ENCODE measurements around the gene NAP1L4.

The NAP1L4 gene

GRCh38 chr11:2974272-2974671, 17.9 kb downstream of the NAP1L4 start:
- Histone ChIP-seq H3K9ac (ENCODE audit: insufficient read length, low read depth) (no peak overlapping the region), H3K4me3 (ENCODE audit: insufficient read length, low read depth) (no peak overlapping the region), H3K27me3 (ENCODE audit: insufficient read depth, insufficient read length) (no peaks in the 10 kb centered on the region), H3K9me3 (ENCODE audit: insufficient read depth, low read length) (no peaks in the 10 kb centered on the region), H3K4me1 (ENCODE audit: insufficient read depth, insufficient read length) (no peaks in the 10 kb centered on the region), H3K36me3 (ENCODE audit: insufficient read depth, insufficient read length, low read length) (peaks cover 100% of the 10 kb centered on the region)
- no peak for DNase-seq (ENCODE audit: low read depth, low spot score)
- TF ChIP-seq YY1 (IDR thresholded peaks at IDR 0.05; ENCODE audit: insufficient read depth, insufficient read length): no peak
- no peak for TF ChIP-seq ZNF274 (IDR thresholded peaks at IDR 0.05; ENCODE audit: low read depth, low read length)
- TF ChIP-seq SUZ12 (IDR thresholded peaks at IDR 0.05; ENCODE audit: extremely low read depth, insufficient read depth, insufficient read length): no peak

GRCh38 chr11:2968341-2968900, 23.7 kb downstream of the NAP1L4 start:
- peaks cover 97% of the 10 kb centered on the region for H3K36me3 ChIP-seq (ENCODE audit: insufficient read depth, insufficient read length, low read length)
- no peaks in the 10 kb centered on the region for H3K4me1 ChIP-seq (ENCODE audit: insufficient read depth, insufficient read length)
- TF ChIP-seq SUZ12 (IDR thresholded peaks at IDR 0.05; ENCODE audit: extremely low read depth, insufficient read depth, insufficient read length) (no peak), YY1 (IDR thresholded peaks at IDR 0.05; ENCODE audit: insufficient read depth, insufficient read length) (no peak), ZNF274 (IDR thresholded peaks at IDR 0.05; ENCODE audit: low read depth, low read length) (no peak)
- no peak overlapping the region for H3K4me3 ChIP-seq (ENCODE audit: insufficient read length, low read depth)
- H3K27me3 ChIP-seq (ENCODE audit: insufficient read depth, insufficient read length): no peaks in the 10 kb centered on the region
- H3K9me3 ChIP-seq (ENCODE audit: insufficient read depth, low read length): no peaks in the 10 kb centered on the region
- DNase-seq (ENCODE audit: low read depth, low spot score): no peak
- no peak overlapping the region for H3K9ac ChIP-seq (ENCODE audit: insufficient read length, low read depth)

- H3K36me3 ChIP-seq (ENCODE audit: insufficient read depth, insufficient read length, low read length): peaks cover 91% of the 10 kb centered on the region
- DNase-seq (ENCODE audit: low read depth, low spot score): no peak
Observed at GRCh38 chr11:2964782-2965181, 27.3 kb downstream of the NAP1L4 start.

GRCh38 chr11:2963761-2964160, 28.4 kb downstream of the NAP1L4 start:
- H3K36me3 ChIP-seq (ENCODE audit: insufficient read depth, insufficient read length, low read length): peaks cover 91% of the 10 kb centered on the region
- H3K4me1 ChIP-seq (ENCODE audit: insufficient read depth, insufficient read length): peaks cover 2% of the 10 kb centered on the region
- H3K9me3 ChIP-seq (ENCODE audit: insufficient read depth, low read length): no peaks in the 10 kb centered on the region
- no peak for DNase-seq (ENCODE audit: low read depth, low spot score)
- no peaks in the 10 kb centered on the region for H3K27me3 ChIP-seq (ENCODE audit: insufficient read depth, insufficient read length)
- H3K4me3 ChIP-seq (ENCODE audit: insufficient read length, low read depth): no peak overlapping the region
- H3K9ac ChIP-seq (ENCODE audit: insufficient read length, low read depth): no peak overlapping the region
- TF ChIP-seq ZNF274 (IDR thresholded peaks at IDR 0.05; ENCODE audit: low read depth, low read length): no peak
- no peak for TF ChIP-seq YY1 (IDR thresholded peaks at IDR 0.05; ENCODE audit: insufficient read depth, insufficient read length)
- no peak for TF ChIP-seq SUZ12 (IDR thresholded peaks at IDR 0.05; ENCODE audit: extremely low read depth, insufficient read depth, insufficient read length)

More at GRCh38 chr11:2964782-2965181, 27.3 kb downstream of the NAP1L4 start:
- peaks cover 2% of the 10 kb centered on the region for H3K4me1 ChIP-seq (ENCODE audit: insufficient read depth, insufficient read length)
- H3K4me3 ChIP-seq (ENCODE audit: insufficient read length, low read depth): no peak overlapping the region
- TF ChIP-seq YY1 (IDR thresholded peaks at IDR 0.05; ENCODE audit: insufficient read depth, insufficient read length): no peak
- no peak for TF ChIP-seq ZNF274 (IDR thresholded peaks at IDR 0.05; ENCODE audit: low read depth, low read length)
- TF ChIP-seq SUZ12 (IDR thresholded peaks at IDR 0.05; ENCODE audit: extremely low read depth, insufficient read depth, insufficient read length): no peak
- H3K9me3 ChIP-seq (ENCODE audit: insufficient read depth, low read length): no peaks in the 10 kb centered on the region
- no peak overlapping the region for H3K9ac ChIP-seq (ENCODE audit: insufficient read length, low read depth)
- no peaks in the 10 kb centered on the region for H3K27me3 ChIP-seq (ENCODE audit: insufficient read depth, insufficient read length)

DNA sequence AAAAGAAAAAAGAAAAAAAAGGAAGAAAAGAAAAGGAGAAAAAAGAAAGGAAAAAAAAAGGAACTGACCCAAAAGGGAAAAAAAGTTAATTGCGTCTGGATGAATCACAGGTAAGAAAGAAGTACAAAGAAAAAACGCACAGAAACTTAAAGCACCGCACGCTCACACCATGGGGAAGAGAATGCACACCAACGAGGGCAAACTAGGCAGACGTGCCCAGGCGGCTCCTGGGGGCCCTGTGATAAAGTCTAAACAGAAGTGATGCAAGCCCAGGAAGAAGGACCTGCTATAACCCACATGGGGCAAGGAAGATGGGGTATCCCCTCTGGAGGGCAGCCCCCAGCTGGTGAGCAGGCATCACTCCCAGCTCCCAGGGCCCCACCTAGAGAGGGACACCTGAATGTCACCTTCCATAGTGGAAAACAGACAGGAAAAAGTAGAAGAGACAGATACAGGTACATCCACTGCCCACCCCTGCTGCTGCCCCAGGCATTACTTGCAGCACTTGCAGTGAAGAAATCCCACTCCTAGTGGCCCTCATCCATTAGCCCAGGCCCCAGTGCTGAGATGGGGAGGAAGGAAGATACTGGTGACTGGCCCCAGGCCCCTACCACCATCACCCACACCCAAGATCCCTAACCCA, 28.9 kb downstream of the NAP1L4 start:
- no peak overlapping the region for H3K4me3 ChIP-seq (ENCODE audit: insufficient read length, low read depth)

GRCh38 chr11:2961080-2961479, 31.0 kb downstream of the NAP1L4 start:
- no peak overlapping the region for H3K9ac ChIP-seq (ENCODE audit: insufficient read length, low read depth)
- TF ChIP-seq YY1 (IDR thresholded peaks at IDR 0.05; ENCODE audit: insufficient read depth, insufficient read length): no peak
- no peak for TF ChIP-seq SUZ12 (IDR thresholded peaks at IDR 0.05; ENCODE audit: extremely low read depth, insufficient read depth, insufficient read length)
- no peak for TF ChIP-seq ZNF274 (IDR thresholded peaks at IDR 0.05; ENCODE audit: low read depth, low read length)
- H3K9me3 ChIP-seq (ENCODE audit: insufficient read depth, low read length): no peaks in the 10 kb centered on the region
- H3K4me1 ChIP-seq (ENCODE audit: insufficient read depth, insufficient read length): peaks cover 7% of the 10 kb centered on the region
- no peak overlapping the region for H3K4me3 ChIP-seq (ENCODE audit: insufficient read length, low read depth)
- DNase-seq (ENCODE audit: low read depth, low spot score): no peak
- peaks cover 94% of the 10 kb centered on the region for H3K36me3 ChIP-seq (ENCODE audit: insufficient read depth, insufficient read length, low read length)
- no peaks in the 10 kb centered on the region for H3K27me3 ChIP-seq (ENCODE audit: insufficient read depth, insufficient read length)

More for the DNA sequence above, 28.9 kb downstream of the NAP1L4 start:
- Histone ChIP-seq H3K9ac (ENCODE audit: insufficient read length, low read depth) (no peak overlapping the region), H3K9me3 (ENCODE audit: insufficient read depth, low read length) (no peaks in the 10 kb centered on the region), H3K36me3 (ENCODE audit: insufficient read depth, insufficient read length, low read length) (peaks cover 91% of the 10 kb centered on the region), H3K27me3 (ENCODE audit: insufficient read depth, insufficient read length) (no peaks in the 10 kb centered on the region), H3K4me1 (ENCODE audit: insufficient read depth, insufficient read length) (peaks cover 2% of the 10 kb centered on the region)
- TF ChIP-seq YY1 (IDR thresholded peaks at IDR 0.05; ENCODE audit: insufficient read depth, insufficient read length) (no peak), ZNF274 (IDR thresholded peaks at IDR 0.05; ENCODE audit: low read depth, low read length) (no peak), SUZ12 (IDR thresholded peaks at IDR 0.05; ENCODE audit: extremely low read depth, insufficient read depth, insufficient read length) (no peak)
- DNase-seq (ENCODE audit: low read depth, low spot score): no peak

DNA sequence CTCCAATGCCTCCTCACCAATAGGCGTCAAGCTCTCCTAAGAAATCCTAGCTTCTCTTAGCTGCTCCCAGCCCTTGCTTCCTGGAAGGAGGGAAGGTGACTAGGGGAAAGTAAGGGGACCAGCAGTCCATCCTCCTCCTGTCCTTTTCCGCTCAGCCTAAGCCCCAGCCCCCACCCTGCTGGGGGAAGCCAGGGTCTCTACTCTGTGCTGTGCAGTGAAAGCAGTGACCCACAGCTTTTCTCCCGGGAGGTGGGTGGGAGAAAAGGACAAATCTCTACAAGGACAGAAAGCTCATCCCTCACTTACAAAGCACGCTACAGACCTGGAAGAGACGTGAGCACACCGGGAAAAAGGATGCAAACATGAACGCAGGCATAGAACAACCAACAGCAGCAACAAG, 32.0 kb downstream of the NAP1L4 start:
- Histone ChIP-seq H3K9ac (ENCODE audit: insufficient read length, low read depth) (no peak overlapping the region), H3K36me3 (ENCODE audit: insufficient read depth, insufficient read length, low read length) (peaks cover 95% of the 10 kb centered on the region), H3K27me3 (ENCODE audit: insufficient read depth, insufficient read length) (no peaks in the 10 kb centered on the region), H3K4me1 (ENCODE audit: insufficient read depth, insufficient read length) (peaks cover 7% of the 10 kb centered on the region), H3K9me3 (ENCODE audit: insufficient read depth, low read length) (no peaks in the 10 kb centered on the region), H3K4me3 (ENCODE audit: insufficient read length, low read depth) (no peak overlapping the region)
- TF ChIP-seq YY1 (IDR thresholded peaks at IDR 0.05; ENCODE audit: insufficient read depth, insufficient read length) (no peak), SUZ12 (IDR thresholded peaks at IDR 0.05; ENCODE audit: extremely low read depth, insufficient read depth, insufficient read length) (no peak), ZNF274 (IDR thresholded peaks at IDR 0.05; ENCODE audit: low read depth, low read length) (no peak)
- no peak for DNase-seq (ENCODE audit: low read depth, low spot score)
